Ureter (tissue), 1 donor: Measurements from ENCODE around the gene ATP5PO. TPM values are rescaled to one million over a fixed set of nuclear protein-coding genes. Genes with fewer than 3 reads are reported as not detected.

Experiments used
- DNase-seq: peaks from one replicate; pipeline ENCODE4 v3.0.0-alpha.2; 2020; ENCODE audit warnings: low spot score
- total RNA-seq: library from RNA; stranded (reverse); gene quantifications from one replicate; pipeline ENCODE4 v1.2.4, GENCODE V29; 2023
- donor health status: DM: yes; HTN: yes; CAD: no.

ATP5PO gene, protein sequence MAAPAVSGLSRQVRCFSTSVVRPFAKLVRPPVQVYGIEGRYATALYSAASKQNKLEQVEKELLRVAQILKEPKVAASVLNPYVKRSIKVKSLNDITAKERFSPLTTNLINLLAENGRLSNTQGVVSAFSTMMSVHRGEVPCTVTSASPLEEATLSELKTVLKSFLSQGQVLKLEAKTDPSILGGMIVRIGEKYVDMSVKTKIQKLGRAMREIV
- 188 TPM for total RNA-seq

DNA sequence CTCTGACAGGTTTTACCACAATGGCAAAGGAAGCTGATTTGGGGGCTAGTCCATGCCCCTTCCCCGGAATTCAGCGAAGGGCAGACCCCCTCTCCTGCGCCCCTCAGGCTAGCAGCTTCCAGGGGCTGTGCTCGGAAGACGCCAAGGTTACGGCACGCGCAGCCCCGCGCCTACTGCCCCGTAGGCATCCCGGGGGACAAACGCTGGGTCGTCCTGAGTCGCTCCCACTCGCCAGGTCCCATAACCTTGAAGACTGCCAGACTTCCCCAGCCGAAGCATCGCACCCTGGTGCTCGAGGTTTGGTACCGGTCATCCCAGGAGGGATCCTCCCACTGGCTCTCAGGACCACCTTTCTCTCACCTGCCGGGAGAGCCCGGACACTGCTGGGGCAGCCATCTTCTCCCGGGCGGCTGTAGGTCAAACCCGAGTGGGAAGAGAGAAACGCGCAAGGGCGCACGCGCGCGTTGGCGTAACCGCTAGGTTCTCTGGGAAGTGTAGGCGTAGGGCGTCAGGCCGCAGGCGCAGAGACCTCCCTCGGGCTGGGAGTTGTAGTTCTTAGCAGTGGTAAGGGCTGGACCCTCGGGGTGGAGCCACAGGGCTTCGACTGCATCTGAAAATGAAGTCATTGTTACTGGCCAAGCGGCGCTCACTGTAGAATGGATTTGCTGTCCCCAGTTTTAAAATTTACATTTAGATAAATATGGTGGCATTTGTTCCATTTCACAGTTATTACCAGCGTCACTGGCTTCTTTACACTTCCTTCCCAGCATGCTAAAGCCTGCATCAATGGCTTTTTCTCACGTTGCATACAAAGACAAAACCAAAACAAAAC lies at the start of gene ATP5PO:
TSS of gene ATP5PO (minus strand) at position 437 of the 832 bp plus-strand sequence. CDS start at position 396, 41 bp downstream.
- peak; percentile 98 for DNase-seq

DNA sequence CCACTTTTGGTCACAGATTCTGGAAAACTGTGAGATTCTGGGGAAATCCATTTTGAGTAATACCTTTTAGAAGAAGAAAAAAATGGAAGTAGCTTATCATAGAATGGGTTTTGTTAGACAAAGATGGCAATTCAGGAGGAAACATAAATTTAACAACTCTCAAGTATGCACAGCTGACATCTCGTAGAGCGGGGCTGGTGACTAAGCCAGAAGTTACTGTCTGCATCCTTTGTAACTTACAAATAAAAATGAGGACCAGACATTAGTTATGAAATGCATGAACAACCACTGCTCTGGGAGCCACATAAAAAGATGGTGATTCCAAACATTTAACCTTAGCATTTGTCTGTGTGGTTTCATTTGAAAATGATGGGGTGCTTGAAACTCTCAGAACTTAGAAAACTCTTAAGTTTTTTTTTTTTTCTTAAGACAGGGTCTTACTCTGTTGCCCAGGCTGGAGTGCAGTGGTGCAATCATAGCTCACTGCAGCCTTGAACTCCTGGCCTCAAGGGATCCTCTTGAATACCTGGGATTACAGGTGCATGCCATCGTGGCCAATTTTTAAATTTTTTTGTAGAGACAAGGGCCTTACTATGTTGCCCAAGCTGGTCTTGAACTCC lies 49.2 kb upstream of the ATP5PO start:
- DNase-seq: no peak

DNA sequence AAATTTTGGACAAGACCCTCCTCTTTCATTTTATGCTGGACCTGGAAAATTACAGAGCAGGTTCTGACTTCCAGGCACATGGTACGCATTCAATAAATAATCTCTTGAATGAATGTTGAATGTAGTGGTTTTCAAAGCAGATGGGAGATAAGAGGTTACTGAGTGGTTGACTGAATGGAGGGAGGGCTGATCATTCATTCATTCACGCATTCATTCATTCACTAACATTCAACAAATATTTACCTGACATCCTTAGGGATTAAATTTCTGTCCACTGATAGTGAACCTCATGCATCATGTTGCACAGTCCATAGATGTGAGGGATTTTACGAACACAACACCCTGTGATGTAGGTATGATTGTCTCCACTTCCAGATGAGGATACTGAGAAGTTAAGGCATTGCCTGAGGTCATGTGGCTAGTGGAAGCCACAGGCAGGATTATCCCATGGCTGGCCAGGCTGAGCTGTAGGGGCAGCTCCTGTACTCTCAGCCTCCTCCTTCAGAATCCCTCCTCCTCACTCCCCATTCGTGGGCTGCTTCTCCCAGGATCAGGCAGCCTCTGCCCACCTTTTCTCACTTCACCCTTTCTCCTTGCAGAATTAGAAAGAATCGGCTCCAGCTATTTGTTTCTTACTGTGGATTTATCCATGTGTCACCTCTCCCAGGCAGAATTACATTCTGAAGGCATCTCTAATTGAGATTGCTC lies 48.4 kb upstream of the ATP5PO start:
- DNase-seq: no peak

DNA sequence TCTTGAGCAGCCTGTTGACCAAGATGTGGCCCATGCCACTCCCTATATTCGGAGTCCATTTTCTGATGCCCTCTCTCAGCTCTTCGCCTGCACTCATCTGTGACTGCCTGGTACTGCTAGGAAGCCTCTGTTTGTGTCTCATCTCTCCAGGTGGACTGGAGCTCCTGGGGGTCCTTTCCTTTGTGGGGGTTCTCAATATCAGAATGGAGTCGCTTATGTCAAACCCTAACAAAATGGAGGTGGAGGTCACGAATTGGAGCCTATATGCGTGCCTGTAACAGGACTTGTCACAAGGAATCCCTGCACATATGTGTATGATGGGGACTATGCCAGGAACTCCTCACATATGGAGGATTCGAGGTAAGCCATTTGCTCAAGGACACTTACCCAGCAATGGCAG lies 46.7 kb upstream of the ATP5PO start:
- DNase-seq: no peak

DNA sequence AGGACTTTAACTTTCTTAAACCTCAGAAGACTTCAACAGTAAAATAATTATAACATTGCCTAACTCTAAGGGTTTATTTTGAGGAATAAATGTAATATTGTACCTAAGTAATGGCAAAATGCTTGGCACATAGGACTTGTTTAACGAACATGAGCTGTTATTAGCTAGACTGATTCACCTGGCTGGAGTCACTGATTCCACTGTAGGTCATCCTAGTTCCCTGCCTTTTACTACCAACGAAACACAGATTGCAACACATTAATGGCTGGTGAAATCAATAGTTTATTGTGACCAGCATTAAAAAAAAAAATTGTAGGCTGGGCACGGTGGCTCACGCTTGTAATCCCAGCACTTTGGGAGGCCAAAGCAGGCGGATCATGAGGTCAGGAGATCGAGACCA lies 45.5 kb upstream of the ATP5PO start:
- no peak for DNase-seq

DNA sequence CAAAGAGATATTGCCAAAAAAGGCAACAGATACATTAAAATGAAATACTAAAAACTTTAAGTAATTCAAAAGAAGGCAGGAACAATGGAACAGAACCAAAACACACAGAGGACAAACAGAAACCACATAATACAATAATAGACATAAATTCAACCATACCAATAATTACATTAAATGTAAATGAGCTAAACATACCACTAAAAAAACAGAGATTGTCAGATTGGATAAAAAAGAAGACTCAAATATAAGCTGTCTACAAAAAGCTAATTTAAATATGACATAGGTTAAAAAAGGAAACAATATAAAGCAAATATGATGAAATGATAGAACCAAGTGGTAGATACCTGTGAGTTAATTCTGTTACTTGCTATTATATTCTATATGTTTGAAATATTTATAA lies 44.1 kb upstream of the ATP5PO start:
- no peak for DNase-seq

DNA sequence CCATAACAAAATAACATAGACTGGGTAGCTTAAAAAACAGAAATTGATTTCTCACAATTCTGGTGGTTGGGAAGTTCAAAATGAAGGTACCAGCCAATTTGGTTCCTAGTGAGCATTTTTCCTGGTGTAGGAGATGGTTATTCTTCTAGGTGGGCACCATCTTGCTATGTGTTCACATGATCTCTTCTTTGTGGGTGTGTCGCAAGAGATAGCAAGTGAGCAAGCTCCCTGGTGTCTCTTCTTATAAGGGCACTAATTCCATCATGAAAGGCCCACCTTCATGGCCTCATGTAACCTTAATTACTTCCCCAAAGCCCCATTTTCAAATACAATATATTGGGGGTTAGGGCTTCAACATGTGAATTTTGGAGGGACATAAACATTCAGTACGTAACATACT lies 38.8 kb upstream of the ATP5PO start:
- no peak for DNase-seq

DNA sequence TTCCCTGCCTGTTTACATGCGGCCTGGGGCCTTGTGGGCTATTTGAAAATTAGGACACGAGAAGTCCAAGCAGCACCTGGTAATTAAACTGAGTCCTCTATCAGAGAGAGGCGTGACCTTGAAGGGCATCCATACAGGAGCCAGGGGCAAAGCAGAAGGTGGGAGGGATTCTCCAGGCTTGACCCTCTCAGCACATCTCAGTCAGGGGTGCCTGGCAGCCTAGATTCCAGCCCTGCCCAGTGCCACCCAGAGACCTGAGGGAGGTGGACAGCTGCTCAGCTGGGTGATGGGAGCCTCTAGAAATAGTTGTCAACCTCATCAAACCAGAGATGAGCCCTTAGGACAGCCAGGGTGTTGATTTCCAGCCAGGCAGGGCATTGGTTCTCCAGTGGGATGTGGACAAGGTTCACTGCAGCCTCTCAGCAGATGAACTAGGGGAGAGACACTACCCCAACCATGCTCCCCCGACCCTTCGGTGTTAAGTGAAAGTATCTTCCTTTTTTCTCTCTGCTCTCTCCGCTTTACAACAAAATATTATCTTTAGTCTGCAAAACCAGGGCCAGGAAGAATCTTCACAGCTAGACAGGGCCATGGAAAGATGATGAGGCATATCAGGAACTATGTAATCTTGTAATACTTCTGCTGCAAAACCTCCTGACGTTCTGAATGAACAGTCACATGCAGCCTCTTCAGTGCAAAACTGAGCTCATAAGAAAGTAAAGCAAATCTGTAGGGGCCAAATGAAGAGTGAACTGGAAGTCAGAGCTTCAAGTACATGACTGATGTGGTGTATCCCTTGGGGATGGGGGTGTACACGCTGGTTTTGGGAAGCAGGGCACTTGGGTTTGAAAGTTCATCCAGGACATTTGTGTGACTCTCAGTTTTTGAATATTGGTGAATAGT lies 35.9 kb upstream of the ATP5PO start:
- DNase-seq: peak; percentile 22

DNA sequence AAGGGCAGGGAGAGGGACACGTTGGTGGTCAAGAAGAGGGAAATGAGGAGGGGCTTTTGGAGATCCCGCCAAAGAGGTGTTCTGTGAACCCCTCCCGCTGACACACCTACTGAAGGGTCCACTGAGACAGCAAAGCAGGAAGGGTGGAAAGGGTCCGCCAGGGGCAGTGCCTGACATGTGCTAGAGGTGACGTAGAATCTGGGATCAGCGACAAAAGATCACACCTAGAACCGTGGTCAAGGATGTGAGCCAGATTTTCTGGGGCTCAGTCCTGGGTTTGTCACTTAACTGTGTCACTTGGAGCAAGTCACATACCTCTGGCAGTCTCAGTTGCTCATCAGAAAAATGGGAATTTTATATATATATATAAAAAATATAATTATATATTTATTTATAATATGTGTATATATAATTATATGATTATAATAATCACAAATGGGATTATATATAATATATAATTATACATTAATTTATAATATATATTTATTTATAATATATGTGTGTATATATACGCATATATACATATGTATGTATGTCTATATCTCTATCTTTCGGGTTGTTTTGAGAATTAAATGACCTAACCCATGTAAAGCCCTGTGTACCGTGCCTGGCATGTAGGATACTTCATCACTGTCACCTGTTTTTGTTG lies 35.0 kb upstream of the ATP5PO start:
- peak; percentile 40 for DNase-seq

DNA sequence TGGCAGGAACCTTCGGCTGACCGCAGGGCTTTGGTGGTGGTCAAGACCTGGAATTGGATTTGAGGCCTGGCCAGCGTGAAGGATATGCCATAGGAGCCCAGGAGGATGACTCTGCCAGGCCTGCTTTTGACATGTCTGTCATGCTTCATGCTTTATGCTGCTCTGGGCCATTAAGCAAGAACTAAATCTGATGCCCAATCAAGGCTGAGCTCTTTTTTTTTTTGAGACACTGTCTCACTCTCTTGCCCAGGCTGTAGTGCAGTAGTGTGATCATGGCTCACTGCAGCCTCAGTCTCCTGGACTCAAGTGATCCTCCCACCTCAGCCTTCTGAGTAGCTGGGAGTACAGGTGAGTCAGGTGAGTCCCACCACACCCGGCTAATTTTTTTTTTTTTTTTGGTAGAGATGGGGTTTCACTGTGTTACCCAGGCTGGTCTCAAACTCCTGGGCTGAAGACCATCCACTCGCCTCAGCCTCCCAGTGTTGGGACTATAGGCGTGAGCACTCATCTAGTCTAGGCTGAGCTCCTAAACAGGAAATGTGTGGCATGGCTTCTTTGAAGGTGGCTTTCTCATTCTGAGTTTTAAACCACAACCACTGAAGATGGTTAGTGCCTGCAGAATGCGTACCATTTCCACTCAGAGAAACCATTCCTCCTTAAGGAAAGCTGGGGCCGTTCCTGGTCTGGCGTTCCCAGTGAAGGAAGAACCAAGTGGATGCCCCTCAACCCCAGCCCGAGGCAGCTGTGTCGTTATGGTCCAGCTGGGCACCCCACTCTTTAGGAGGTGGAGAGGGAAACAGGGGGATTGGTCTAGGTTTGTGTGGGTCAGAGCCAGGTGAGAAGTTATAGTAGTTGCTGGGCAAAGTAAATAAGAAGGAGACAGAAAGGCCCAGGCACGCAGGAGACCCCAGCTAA lies 34.2 kb upstream of the ATP5PO start:
- DNase-seq: peak; percentile 38

DNA sequence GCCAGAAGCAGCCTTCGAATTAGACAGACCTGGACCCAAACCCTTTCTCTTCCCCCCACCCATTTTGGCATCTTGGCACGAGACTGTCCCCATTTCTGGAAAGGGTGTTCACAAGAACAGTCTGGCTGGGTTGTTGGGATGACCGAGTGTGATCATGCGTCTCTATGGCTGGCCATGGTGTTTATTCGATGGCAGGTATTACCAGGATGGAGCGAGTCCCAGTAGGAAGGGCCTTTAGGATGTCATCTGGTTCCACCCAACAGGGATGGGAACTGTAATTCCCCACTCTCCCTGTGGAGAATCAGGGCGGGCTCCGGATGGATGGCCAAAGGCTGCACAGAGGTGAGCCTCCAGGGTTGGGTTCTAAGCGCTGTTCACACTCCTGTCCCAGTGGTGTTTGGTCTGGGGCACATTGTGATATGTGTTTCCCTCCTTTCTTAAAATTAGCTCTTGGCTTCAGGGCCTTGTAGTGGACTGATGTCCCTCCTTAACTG lies 33.4 kb upstream of the ATP5PO start:
- DNase-seq: peak; percentile 40

DNA sequence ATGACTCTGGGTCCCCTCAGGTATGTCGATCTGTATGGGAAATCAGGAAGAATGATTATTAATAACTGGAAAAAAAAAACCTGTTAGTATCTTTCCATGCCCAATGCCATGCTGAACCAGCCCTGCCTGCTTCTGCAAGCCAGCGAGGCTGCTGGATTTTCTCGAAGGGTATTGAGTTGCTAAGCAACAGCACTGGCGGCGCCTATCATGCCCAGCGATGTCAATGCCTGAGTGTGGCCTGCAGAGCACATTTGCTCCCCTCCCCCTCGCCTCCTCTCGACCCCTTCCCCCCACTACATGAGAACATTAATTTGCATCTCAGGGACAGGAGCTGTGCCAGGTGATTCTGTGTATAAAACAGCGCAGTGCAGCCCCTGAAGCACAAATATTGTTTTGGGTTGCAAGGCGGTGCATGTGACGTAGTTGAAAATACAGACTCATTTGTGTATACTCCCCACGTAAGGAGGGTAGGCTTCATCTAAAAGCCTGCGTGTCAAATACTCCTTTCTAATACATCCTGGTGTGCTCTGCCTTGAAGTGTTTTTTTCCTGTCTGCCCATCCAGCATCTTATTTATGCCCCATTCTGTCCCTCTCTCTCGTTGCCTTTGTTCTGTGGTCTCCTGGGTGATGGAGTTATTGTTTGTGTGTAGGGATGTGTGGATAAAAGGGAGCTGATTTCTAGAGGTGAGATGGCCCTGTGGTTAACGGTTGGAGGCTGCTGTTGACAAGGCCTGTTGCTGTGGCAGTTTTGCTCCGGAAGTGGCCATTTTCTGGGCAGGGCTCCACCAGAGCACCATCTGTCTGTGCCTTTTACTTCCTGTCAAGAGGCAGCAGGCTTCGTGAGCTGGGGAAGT lies 32.7 kb upstream of the ATP5PO start:
- DNase-seq: peak; percentile 64

DNA sequence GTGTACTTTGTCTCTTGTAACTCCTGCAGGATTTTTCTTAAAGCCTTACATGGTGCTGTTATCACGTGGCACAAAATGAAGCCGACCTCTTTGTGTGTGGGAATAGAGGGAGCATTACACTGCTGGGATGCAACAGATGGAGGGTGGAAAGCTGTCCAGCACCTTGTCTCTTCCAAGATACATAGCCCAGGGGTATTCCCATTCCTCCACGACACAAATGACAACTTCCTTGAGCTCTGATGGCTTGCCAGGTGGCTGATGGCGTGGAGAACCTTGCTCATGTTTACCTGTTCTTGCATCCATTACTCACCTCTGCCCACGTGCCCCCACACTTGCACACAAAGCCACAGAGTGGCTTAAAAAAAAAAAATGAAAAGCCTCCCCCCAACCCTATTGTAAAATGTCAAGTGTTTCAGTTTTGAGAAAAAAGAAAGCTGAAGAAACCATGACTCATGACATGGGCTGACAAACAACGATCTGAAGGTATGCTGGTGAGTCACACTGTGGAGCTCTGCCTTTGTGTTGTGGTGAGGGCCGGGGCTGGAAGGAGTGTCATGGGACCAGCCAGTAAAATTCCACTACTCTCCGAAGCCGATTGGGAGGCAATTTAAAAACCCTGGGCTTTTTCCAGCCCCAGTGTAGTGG lies 32.0 kb upstream of the ATP5PO start:
- DNase-seq: peak; percentile 84

DNA sequence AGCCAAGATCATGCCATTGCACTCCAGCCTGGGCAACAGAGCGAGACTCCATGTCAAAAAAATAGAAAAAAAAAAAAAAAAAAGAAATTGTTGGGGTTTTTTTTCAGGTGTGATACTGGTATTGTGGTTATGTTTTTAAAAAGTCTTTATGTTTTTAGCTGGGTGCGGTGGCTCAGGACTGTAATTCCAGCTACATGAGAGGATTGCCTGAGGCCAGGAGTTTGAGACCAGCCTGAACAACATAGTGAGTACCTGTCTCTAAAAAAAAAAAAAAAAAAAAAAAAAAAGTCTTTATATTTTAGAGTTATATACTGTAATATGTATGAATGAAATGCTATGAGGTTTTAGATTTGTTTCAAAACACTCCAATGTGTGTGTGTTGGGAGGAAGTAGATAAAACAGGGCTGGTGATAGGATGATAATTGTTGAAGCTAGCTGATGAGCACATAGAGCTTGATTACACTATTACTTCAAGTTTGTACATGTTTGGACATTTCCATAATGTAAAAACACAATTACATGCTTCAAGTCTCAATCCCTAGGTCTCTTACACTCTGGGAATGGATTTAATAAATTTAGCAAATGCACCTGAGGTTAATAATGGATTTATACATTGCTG lies 30.2 kb upstream of the ATP5PO start:
- DNase-seq: no peak

DNA sequence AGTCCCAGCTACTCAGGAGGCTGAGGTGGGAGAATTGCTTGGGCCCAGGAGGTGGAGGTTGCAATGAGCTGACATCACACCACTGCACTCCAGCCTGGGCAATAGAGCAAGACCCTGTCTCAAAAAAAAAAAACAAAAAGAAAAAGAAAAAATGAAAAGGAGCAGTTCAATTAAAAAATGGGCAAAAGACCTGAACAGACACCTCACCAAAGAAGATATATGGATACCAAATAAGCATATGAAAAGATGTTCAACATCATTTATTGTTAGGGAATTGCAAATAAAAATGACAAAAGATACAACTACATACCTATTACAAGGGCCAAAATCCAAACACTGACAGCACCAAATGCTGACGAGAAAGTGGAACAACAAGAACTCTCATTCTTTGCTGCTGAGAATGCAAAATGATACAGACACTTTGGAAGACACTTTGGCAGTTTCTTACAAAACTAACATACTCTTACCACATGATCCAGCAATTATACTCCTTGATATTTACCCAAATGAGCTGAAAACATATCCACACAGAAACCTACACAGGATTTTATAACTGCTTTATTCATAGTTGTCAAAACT lies 28.7 kb upstream of the ATP5PO start:
- no peak for DNase-seq

DNA sequence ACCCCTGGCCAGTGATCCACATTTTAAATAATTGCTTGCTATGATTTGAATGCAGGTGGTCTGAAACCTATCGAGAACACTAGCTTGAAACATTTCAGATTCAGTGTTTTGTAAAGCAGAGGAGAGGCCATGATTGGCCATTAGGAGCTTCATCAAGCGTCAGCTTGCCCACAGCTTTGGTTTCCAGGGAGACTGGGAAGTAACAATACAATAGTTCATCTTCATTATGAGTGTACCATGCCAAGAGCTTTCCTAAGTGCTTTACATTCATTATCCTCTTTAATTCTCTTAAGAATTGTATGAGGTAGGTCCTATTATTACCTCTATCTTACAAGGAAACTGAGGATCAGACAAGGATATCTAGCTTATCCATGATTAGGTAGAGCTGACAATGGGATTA lies 27.7 kb upstream of the ATP5PO start:
- DNase-seq: no peak

DNA sequence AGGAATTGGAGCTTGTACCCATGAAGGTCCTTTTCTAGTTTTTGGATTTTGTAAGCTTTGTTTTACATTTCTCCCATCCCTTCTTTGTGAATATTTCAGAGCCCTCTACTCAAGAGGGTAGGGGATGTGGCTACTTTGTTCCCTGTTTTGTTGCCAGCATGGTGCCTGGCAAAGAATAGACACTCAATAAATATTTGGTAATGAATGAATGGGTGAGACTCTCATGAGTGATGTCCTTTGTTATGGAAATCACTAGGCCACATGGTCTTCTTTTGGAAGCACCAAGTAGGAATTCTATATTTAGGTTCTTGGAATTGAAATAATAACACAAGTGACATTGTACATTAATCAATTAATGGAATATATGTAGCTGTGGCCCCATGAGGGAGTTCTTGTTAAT lies 26.8 kb upstream of the ATP5PO start:
- DNase-seq: no peak
